Heart right ventricle (tissue), 16 donors: Measurements from ENCODE around the gene CEP131. TPM values are rescaled to one million over a fixed set of nuclear protein-coding genes. Genes with fewer than 3 reads are reported as not detected.
A peak's percentile ranks its signal among the peaks of the same experiment; 100 is the strongest.

Experiments used
- ATAC-seq, 8 donors: fragments of 200-7000 bp; cut with Tn5 transposase; one replicate each; pipeline ENCODE4 v1.9.1; 2020; ENCODE audit warnings: mild to moderate bottlenecking in 8 of 8, moderate library complexity in 8 of 8, moderate number of reproducible peaks in 1 of 8
- DNase-seq, 2 donors: peaks; one replicate each; pipeline ENCODE4 v3.0.0-alpha.2; 2020
- H3K27ac ChIP-seq, 10 donors: fragments of 200-600 bp; sonication (generic) in 2 of 10; one replicate each; pipeline versions ENCODE4 v1.5.0 to v1.8.0; 2020 to 2022; ENCODE audit warnings: mild to moderate bottlenecking in 3 of 10
- H3K27me3 ChIP-seq, 7 donors: fragments of 200-600 bp; one replicate each; pipeline ENCODE4 v1.8.0; 2021 to 2022; ENCODE audit warnings: mild to moderate bottlenecking in 2 of 7
- H3K36me3 ChIP-seq, 9 donors: fragments of 200-600 bp; sonication (generic) in 1 of 9; one replicate each; pipeline versions ENCODE4 v1.5.0 to v1.8.0; 2020 to 2022; ENCODE audit warnings: mild to moderate bottlenecking in 2 of 9
- H3K4me1 ChIP-seq, 9 donors: fragments of 200-600 bp; sonication (generic) in 1 of 9; one replicate each; pipeline versions ENCODE4 v1.5.0 to v1.8.0; 2020 to 2022; ENCODE audit warnings: mild to moderate bottlenecking in 4 of 9
- H3K4me3 ChIP-seq, 10 donors: fragments of 200-600 bp; sonication (generic) in 2 of 10; one replicate each; pipeline versions ENCODE4 v1.5.0 to v1.8.0; 2020 to 2022; ENCODE audit warnings: mild to moderate bottlenecking in 7 of 10, moderate library complexity in 2 of 10
- H3K9me3 ChIP-seq, 11 donors: fragments of 200-600 bp in 10 of 11; sonication (generic) in 2 of 11; one replicate each; pipeline versions ENCODE4 v1.5.0 to v1.8.0; 2013 to 2022; ENCODE audit warnings: mild to moderate bottlenecking in 2 of 11, control low read depth in 1 of 11, moderate library complexity in 1 of 11
- WGBS, 2 donors: extraction: QIAGEN DNeasy Blood & Tissue Kit; methylation state at CpG; one replicate each; pipeline ENCODE4 v1.1.7; 2013; ENCODE audit warnings: inconsistent platforms in 1 of 2; 5-methylcytosine and 5-hydroxymethylcytosine counted together
- intact Hi-C, 10 donors: fragments of 100-400 bp; cut with DNase I; formaldehyde crosslinking; loops; one replicate each; pipeline versions ENCODE4 v1.11.1 to v1.14.2; 2022
- polyA plus RNA-seq, 2 donors: library from polyadenylated mRNA; stranded (reverse); fragments of 200-250 nt; gene quantifications; one replicate each; pipeline ENCODE4 v1.2.3, GENCODE V29; 2013
- total RNA-seq, 10 donors: library from RNA; stranded (reverse); fragmentation: NEBNext Ultra II Directional in 3 of 10; extraction: Animal tissue kit (Norgen Biotek cat#: 25700) in 3 of 10; gene quantifications; one replicate each; pipeline versions ENCODE4 v1.2.1 to v1.2.4, GENCODE V29; 2021 to 2023
- TF ChIP-seq, protein P1 (sequence below), 9 donors: fragments of 200-600 bp; sonication (generic) in 2 of 9; IDR thresholded peaks; one replicate each; pipeline versions ENCODE4 v1.5.0 to v1.8.0; 2021 to 2022; ENCODE audit warnings: antibody characterized with exemption in 9 of 9, mild to moderate bottlenecking in 5 of 9, moderate library complexity in 1 of 9
- donor health status: Arrhythmogenic right ventricular cardiomyopathy.
- donor health status: ischemic (EF 13 %, LVEDD 7.1; RV severe dilation, severe dysfunction).
- donor health status: healthy with polysubstance abuse.
- donor health status: DM: no; HTN: yes; CAD: no.
- donor health status: DM: no; HTN: no; CAD: no.
- donor health status: ischemic (EF 25% LVEDD 6.9; RV normal size, moderate dysfunction).
- donor health status: ischemic (EF 25% LVEDD 5.7; RV mildly dilated, moderate dysfunction).
- donor health status: healthy.
- donor health status: DM: yes; HTN: yes; CAD: no.
- donor health status: Ischemic cardiomyopathy.
- donor health status: ischemic (EF 35%, LVEDD 5.7; RV mildly dilated, moderate dysfunction).
- donor health status: nonischemic (EF 11% LVEDD 7.7; RV severe dilation, severe dysfunction).
- donor health status: DM: yes; HTN: yes; CAD: no.
- donor health status: PGD.
- donor health status: ischemic (EF 29% LVEDD 5.4; RV normal size, mild dysfunction).
- donor health status: nonischemic (EF 23%, LVEDD 6.1; RV moderate dilation, normal function).

Gene CEP131
- total and polyA plus RNA-seq, 12 donors, result 6.4 to 20.9 (median 8.0) TPM

DNA sequence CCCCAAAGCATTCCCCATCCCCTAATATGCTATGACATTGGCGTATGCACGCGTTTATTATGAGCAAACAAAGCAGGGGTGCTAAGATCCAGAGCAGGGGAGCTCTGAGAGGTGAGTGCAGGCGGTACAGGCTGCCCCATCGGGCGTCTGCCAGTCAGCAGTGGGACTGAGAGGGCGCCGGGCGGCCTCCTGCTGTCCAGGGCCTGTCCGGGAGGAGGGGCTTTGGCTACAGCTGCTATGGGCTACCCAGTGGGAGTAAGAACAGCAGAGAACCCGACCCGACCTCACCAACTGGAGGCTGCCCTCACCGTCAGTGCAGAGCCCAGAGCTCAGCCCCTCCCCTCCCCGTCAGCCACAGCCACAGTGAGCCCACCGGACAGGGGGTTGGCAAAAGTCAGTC, 38.2 kb downstream of the CEP131 start:
- TF ChIP-seq, protein P1, sequence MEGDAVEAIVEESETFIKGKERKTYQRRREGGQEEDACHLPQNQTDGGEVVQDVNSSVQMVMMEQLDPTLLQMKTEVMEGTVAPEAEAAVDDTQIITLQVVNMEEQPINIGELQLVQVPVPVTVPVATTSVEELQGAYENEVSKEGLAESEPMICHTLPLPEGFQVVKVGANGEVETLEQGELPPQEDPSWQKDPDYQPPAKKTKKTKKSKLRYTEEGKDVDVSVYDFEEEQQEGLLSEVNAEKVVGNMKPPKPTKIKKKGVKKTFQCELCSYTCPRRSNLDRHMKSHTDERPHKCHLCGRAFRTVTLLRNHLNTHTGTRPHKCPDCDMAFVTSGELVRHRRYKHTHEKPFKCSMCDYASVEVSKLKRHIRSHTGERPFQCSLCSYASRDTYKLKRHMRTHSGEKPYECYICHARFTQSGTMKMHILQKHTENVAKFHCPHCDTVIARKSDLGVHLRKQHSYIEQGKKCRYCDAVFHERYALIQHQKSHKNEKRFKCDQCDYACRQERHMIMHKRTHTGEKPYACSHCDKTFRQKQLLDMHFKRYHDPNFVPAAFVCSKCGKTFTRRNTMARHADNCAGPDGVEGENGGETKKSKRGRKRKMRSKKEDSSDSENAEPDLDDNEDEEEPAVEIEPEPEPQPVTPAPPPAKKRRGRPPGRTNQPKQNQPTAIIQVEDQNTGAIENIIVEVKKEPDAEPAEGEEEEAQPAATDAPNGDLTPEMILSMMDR (IDR thresholded peaks at IDR 0.05), result no peak
- ATAC-seq (no peak), DNase-seq (no peak)
- Histone ChIP-seq H3K4me3 (no peak overlapping the region), H3K36me3 (peaks cover 0 to 2% (median 0%) of the 10 kb centered on the region in 9 donors), H3K27ac (no peak overlapping the region), H3K9me3 (no peaks in the 10 kb centered on the region), H3K27me3 (peaks cover 0 to 8% (median 0%) of the 10 kb centered on the region in 7 donors), H3K4me1 (peaks cover 0 to 8% (median 0%) of the 10 kb centered on the region in 9 donors)
- 34 to 37% methylated on average over 15 of the region's 15 CpGs for WGBS, 2 donors
- intact Hi-C loops, result no loop called here

DNA sequence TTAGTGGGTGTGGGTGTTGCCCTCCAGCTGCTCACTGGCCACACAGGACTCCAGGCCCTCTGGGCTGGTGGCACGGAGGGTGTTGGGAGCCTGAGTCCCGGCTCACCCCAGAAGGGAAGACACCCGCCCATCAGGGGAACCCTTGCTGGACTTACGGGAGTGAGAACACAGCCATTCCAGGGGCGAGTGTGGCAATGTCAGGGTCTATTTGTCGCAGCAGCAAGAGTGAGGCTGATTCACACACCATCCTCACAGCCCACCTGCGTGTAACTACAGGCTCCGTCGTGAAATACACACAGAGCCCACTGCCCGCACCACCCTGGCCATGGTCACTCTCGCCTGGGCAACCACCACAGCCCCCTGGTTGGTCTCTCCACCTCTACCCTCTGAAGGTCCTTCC, 39.0 kb downstream of the CEP131 start:
- Histone ChIP-seq H3K9me3 (no peaks in the 10 kb centered on the region), H3K36me3 (no peaks in the 10 kb centered on the region), H3K4me3 (no peak overlapping the region), H3K4me1 (peaks cover 0 to 10% (median 0%) of the 10 kb centered on the region in 9 donors), H3K27me3 (peaks cover 0 to 8% (median 0%) of the 10 kb centered on the region in 7 donors), H3K27ac (no peak overlapping the region)
- DNase-seq (no peak), ATAC-seq (no peak)
- TF ChIP-seq, protein P1 (IDR thresholded peaks at IDR 0.05), result no peak
- WGBS, 2 donors, result 93 to 94% methylated on average over 11 of the region's 11 CpGs
- intact Hi-C loops, result no loop called here

DNA sequence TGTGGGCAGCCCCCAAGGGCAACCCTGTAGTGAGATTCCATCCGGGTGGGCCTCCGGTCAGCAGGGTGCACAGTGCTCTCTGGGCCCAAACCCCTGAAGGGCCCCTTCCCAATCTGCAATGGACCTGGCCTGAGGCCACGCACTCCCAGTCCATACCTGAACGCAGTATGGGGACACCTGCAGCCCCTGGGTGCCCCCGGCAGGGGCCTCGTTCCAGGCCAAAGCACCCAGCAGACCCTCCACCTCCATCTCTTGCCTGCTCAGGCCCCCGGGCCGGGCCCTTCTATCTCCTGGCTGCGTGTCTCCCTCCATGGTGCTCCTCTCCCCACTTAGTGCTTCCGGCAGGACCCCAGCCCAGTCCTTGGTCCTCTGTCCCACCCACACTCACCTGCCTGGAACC, 39.4 kb downstream of the CEP131 start:
- WGBS, 2 donors, result 88 to 91% methylated on average over 10 of the region's 10 CpGs
- Histone ChIP-seq H3K4me1 (peaks cover 0 to 10% (median 0%) of the 10 kb centered on the region in 9 donors), H3K9me3 (no peaks in the 10 kb centered on the region), H3K27me3 (peaks cover 0 to 8% (median 0%) of the 10 kb centered on the region in 7 donors), H3K27ac (no peak overlapping the region), H3K4me3 (no peak overlapping the region), H3K36me3 (no peaks in the 10 kb centered on the region)
- ATAC-seq (peak in 1 of 8 donors; percentile 4), DNase-seq (no peak)
- TF ChIP-seq, protein P1 (IDR thresholded peaks at IDR 0.05), result no peak
- intact Hi-C loops, result no loop called here

DNA sequence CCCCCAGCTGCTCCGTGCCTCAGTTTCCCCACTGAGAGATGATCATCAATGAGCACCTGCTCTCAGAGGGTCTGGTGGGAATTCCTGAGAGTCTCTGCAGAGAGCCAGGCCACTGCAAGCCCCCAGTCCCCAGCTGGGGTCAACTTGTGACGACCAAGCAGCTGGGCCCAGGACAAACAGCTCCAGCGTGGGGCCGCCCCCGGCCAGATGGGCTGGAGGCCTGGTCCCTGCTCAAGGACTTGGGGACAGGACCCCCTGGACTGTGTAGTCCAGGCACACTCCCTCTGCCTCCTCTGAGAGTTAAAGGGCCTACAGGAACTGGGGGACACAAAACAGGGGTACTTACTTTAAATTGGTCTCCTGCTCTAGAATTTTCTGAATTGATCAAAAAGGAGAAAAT, 40.2 kb downstream of the CEP131 start:
- intact Hi-C loops, result no loop called here
- no peak for ATAC-seq
- Histone ChIP-seq H3K36me3 (no peaks in the 10 kb centered on the region), H3K4me1 (peaks cover 0 to 10% (median 0%) of the 10 kb centered on the region in 9 donors), H3K27me3 (peaks cover 0 to 8% (median 0%) of the 10 kb centered on the region in 7 donors), H3K9me3 (no peaks in the 10 kb centered on the region), H3K4me3 (no peak overlapping the region), H3K27ac (no peak overlapping the region)
- DNase-seq, result no peak
- TF ChIP-seq, protein P1 (IDR thresholded peaks at IDR 0.05), result no peak
- 81 to 82% methylated on average over 5 of the region's 5 CpGs for WGBS, 2 donors
